Esophagus squamous epithelium (tissue), 5 donors: Measurements from ENCODE around the gene PTPN20. TPM values are rescaled to one million over a fixed set of nuclear protein-coding genes. Genes with fewer than 3 reads are reported as not detected.

ENCODE experiments used
- DNase-seq: peaks from one replicate; lab custom pipeline; 2025; lab: John Stamatoyannopoulos, UW
- H3K27ac ChIP-seq, 4 donors: fragments of 200-600 bp; sonication (generic); one replicate each; pipeline ENCODE4 v1.5.1; 2016 to 2019; ENCODE audit warnings: mild to moderate bottlenecking in 1 of 4
- H3K27me3 ChIP-seq, 4 donors: fragments of 200-600 bp; sonication (generic); 1 replicate in 3 of 4; 2 replicates in 1 of 4; pipeline versions ENCODE4 v1.5.1 to v1.6.0; 2017 to 2021; ENCODE audit warnings: antibody characterized with exemption in 1 of 4
- H3K36me3 ChIP-seq, 3 donors: fragments of 200-600 bp; sonication (generic); one replicate each; pipeline ENCODE4 v1.5.1; 2016 to 2019
- H3K4me1 ChIP-seq, 3 donors: fragments of 200-600 bp; sonication (generic); one replicate each; pipeline ENCODE4 v1.5.1; 2017 to 2019
- H3K4me3 ChIP-seq, 4 donors: fragments of 200-600 bp; sonication (generic); 1 replicate in 3 of 4; 2 replicates in 1 of 4; pipeline ENCODE4 v1.5.1; 2016 to 2019; ENCODE audit warnings: mild to moderate bottlenecking in 2 of 4, moderate library complexity in 1 of 4
- H3K9me3 ChIP-seq, 3 donors: fragments of 200-600 bp; sonication (generic); one replicate each; pipeline ENCODE4 v1.5.1; 2016 to 2019
- CTCF ChIP-seq, 6 experiments: fragments of 450-650 bp in 4 of 6; fragments of 200-600 bp in 2 of 6; sonication (generic) in 2 of 6; IDR thresholded peaks; one replicate each; pipeline ENCODE4 v1.5.1; 2016 to 2019; ENCODE audit warnings: antibody characterized with exemption in 6 of 6, mild to moderate bottlenecking in 4 of 6, moderate library complexity in 4 of 6
- POLR2A ChIP-seq, 4 donors: fragments of 450-650 bp; IDR thresholded peaks; one replicate each; pipeline ENCODE4 v1.6.1; 2017; ENCODE audit warnings: antibody characterized with exemption in 4 of 4, mild to moderate bottlenecking in 4 of 4, moderate library complexity in 3 of 4
- WGBS, 2 donors: methylation state at CpG; one replicate each; pipeline ENCODE4 v1.1.5; 2018; 5-methylcytosine and 5-hydroxymethylcytosine counted together
- intact Hi-C: fragments of 100-400 bp; cut with DNase I; formaldehyde crosslinking; loops from one replicate; pipeline ENCODE4 v1.15.0; 2022
- total RNA-seq, 4 donors: library from RNA; depleted of rRNA; stranded (reverse); fragments of >200 nt; gene quantifications; one replicate each; pipeline ENCODE4 v1.1.0, GENCODE V29; 2016
- donor health status: DM: yes; HTN: yes; CAD: no.

PTPN20 gene
- total RNA-seq, 4 donors from 2014 or later = 1.8 to 7.5 (median 5.0) TPM

- no peaks in the 10 kb centered on the region for H3K36me3 ChIP-seq
- DNase-seq = no peak
- no peak overlapping the region for H3K27ac ChIP-seq
- TF ChIP-seq CTCF (IDR thresholded peaks at IDR 0.05) = no peak
- no peak for TF ChIP-seq POLR2A (IDR thresholded peaks at IDR 0.05)
- H3K27me3 ChIP-seq = no peaks in the 10 kb centered on the region
- no peaks in the 10 kb centered on the region for H3K9me3 ChIP-seq
- no peak overlapping the region for H3K4me3 ChIP-seq
- WGBS, 2 donors = 67 to 74% methylated on average over 13 to 17 of the region's 19 CpGs
- intact Hi-C loops = no loop called here
- H3K4me1 ChIP-seq = peaks cover 0 to 5% (median 0%) of the 10 kb centered on the region in 3 donors
These were observed 131.8 kb downstream of the PTPN20 start for GRCh38 chr10:47042780-47043750.

- intact Hi-C loops = no loop called here
- 77 to 80% methylated on average over 10 to 12 of the region's 15 CpGs for WGBS, 2 donors
- Histone ChIP-seq H3K27me3 (no peaks in the 10 kb centered on the region), H3K9me3 (no peaks in the 10 kb centered on the region), H3K4me1 (peaks cover 0 to 8% (median 0%) of the 10 kb centered on the region in 3 donors), H3K36me3 (no peaks in the 10 kb centered on the region), H3K27ac (no peak overlapping the region), H3K4me3 (no peak overlapping the region)
- no peak for DNase-seq
- TF ChIP-seq POLR2A (IDR thresholded peaks at IDR 0.05) = no peak
These were observed 132.8 kb downstream of the PTPN20 start for GRCh38 chr10:47043928-47044538.

- H3K36me3 ChIP-seq = no peaks in the 10 kb centered on the region
- DNase-seq = no peak
- H3K27ac ChIP-seq = no peak overlapping the region
- H3K4me3 ChIP-seq = no peak overlapping the region
- TF ChIP-seq POLR2A (IDR thresholded peaks at IDR 0.05) (no peak), CTCF (IDR thresholded peaks at IDR 0.05) (no peak)
- peaks cover 0 to 8% (median 0%) of the 10 kb centered on the region in 3 donors for H3K4me1 ChIP-seq
- H3K27me3 ChIP-seq = no peaks in the 10 kb centered on the region
- H3K9me3 ChIP-seq = no peaks in the 10 kb centered on the region
- no CpG with 5 or more reads among the region's 2 CpGs for WGBS, 2 donors
- intact Hi-C loops = loop anchor here (5.0 kb wide), 1 partner anchor 268 kb away; no protein-coding TSS in a partner anchor
These were observed 133.5 kb downstream of the PTPN20 start for GRCh38 chr10:47044741-47045140.

- Histone ChIP-seq H3K36me3 (no peaks in the 10 kb centered on the region), H3K4me3 (no peak overlapping the region), H3K9me3 (no peaks in the 10 kb centered on the region), H3K27me3 (no peaks in the 10 kb centered on the region), H3K27ac (no peak overlapping the region), H3K4me1 (peaks cover 0 to 8% (median 0%) of the 10 kb centered on the region in 3 donors)
- no peak for DNase-seq
- intact Hi-C loops = loop anchor here (5.0 kb wide), 1 partner anchor 267 kb away; no protein-coding TSS in a partner anchor
- 75 to 94% methylated on average over 4 to 5 of the region's 8 CpGs for WGBS, 2 donors
- no peak for TF ChIP-seq POLR2A (IDR thresholded peaks at IDR 0.05)
These were observed 134.2 kb downstream of the PTPN20 start for GRCh38 chr10:47045331-47045861.

- H3K4me3 ChIP-seq = no peak overlapping the region
- H3K9me3 ChIP-seq = no peaks in the 10 kb centered on the region
- H3K4me1 ChIP-seq = peaks cover 0 to 8% (median 0%) of the 10 kb centered on the region in 3 donors
- no peaks in the 10 kb centered on the region for H3K36me3 ChIP-seq
- intact Hi-C loops = loop anchor here (5.0 kb wide), 1 partner anchor 266 kb away; no protein-coding TSS in a partner anchor
- no peaks in the 10 kb centered on the region for H3K27me3 ChIP-seq
- 87 to 93% methylated on average over 3 of the region's 20 CpGs for WGBS, 2 donors
- no peak for DNase-seq
- no peak overlapping the region for H3K27ac ChIP-seq
- no peak for TF ChIP-seq POLR2A (IDR thresholded peaks at IDR 0.05)
- no peak for TF ChIP-seq CTCF (IDR thresholded peaks at IDR 0.05)
These were observed 135.3 kb downstream of the PTPN20 start for GRCh38 chr10:47046321-47047126.
